Fibroblast of villous mesenchyme (primary cell): ENCODE measurements around the gene OPHN1. TPM values are rescaled to one million over a fixed set of nuclear protein-coding genes. Genes with fewer than 3 reads are reported as not detected.

Source experiments
- DNase-seq: peaks from one replicate; pipeline ENCODE4 v3.0.0-alpha.2; 2010; ENCODE audit warnings: low read depth
- H3K4me3 ChIP-seq: 2 replicates; pipeline ENCODE4 v1.5.1; 2011; ENCODE audit warnings: low read depth, mild to moderate bottlenecking, low read length
- total RNA-seq: library from RNA; depleted of rRNA; stranded (reverse); fragments of >200 nt; gene quantifications from 2 replicates; pipeline ENCODE4 v1.2.3, GENCODE V29; 2012
- TF ChIP-seq, protein P1 (sequence below): IDR thresholded peaks from 2 replicates; pipeline ENCODE4 v1.5.1; 2012; ENCODE audit warnings: low read depth, mild to moderate bottlenecking, low read length; ENCODE audit not compliant: insufficient read depth

OPHN1 gene, protein sequence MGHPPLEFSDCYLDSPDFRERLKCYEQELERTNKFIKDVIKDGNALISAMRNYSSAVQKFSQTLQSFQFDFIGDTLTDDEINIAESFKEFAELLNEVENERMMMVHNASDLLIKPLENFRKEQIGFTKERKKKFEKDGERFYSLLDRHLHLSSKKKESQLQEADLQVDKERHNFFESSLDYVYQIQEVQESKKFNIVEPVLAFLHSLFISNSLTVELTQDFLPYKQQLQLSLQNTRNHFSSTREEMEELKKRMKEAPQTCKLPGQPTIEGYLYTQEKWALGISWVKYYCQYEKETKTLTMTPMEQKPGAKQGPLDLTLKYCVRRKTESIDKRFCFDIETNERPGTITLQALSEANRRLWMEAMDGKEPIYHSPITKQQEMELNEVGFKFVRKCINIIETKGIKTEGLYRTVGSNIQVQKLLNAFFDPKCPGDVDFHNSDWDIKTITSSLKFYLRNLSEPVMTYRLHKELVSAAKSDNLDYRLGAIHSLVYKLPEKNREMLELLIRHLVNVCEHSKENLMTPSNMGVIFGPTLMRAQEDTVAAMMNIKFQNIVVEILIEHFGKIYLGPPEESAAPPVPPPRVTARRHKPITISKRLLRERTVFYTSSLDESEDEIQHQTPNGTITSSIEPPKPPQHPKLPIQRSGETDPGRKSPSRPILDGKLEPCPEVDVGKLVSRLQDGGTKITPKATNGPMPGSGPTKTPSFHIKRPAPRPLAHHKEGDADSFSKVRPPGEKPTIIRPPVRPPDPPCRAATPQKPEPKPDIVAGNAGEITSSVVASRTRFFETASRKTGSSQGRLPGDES
- 9.0 and 13.0 TPM in 2 replicates for total RNA-seq

GRCh38 chrX:68433155-68433980 is at the start of gene OPHN1:
OPHN1 (minus strand) TSS chrX:68433495; CDS start chrX:68433020, 475 bp downstream.
- TF ChIP-seq, protein P1, sequence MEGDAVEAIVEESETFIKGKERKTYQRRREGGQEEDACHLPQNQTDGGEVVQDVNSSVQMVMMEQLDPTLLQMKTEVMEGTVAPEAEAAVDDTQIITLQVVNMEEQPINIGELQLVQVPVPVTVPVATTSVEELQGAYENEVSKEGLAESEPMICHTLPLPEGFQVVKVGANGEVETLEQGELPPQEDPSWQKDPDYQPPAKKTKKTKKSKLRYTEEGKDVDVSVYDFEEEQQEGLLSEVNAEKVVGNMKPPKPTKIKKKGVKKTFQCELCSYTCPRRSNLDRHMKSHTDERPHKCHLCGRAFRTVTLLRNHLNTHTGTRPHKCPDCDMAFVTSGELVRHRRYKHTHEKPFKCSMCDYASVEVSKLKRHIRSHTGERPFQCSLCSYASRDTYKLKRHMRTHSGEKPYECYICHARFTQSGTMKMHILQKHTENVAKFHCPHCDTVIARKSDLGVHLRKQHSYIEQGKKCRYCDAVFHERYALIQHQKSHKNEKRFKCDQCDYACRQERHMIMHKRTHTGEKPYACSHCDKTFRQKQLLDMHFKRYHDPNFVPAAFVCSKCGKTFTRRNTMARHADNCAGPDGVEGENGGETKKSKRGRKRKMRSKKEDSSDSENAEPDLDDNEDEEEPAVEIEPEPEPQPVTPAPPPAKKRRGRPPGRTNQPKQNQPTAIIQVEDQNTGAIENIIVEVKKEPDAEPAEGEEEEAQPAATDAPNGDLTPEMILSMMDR, result no peak
- peak; percentile 78 for DNase-seq
- H3K4me3 ChIP-seq, result peak within 1 kb of the TSS; percentile 67

DNA sequence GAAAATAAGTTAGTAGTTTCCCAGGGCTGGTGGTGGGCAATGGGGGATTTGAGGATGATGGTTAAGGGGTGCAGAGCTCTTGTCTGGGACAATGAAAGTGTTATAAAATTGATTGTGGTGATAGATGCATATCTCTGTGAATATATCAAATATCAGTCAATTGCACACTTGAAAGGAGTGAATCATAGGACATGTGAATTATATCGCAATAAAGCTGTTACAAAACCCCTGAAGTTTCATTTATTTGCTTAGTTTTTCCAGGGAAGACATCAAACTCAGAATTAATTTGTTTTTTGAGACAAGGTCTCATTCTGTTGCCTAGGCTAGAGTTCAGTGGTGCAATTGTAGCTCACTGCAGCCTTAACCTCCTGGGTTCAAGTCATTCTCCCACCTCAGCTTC is 47.7 kb upstream of the OPHN1 start:
- no peak overlapping the region for H3K4me3 ChIP-seq
- no peak for DNase-seq
- TF ChIP-seq, protein P1, result no peak

DNA sequence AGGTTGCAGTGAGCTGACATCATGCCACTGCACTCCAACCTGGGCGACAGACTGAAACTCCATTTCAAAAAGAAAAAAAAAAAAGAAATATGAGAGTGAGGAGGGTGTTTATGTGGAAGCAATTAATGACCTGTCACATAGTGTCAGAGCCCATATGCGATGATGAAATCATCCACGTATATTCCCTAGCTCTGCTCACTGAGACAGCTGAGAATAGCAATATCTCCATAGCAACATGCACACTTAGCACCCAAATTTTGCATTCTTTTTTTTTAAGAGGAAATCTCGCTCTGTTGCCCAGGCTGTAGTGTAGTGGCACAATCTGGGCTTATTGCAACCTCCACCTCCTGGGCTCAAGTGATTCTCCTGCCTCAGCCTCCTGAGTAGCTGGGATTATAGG is 31.5 kb upstream of the OPHN1 start:
- H3K4me3 ChIP-seq, result no peak overlapping the region
- TF ChIP-seq, protein P1, result no peak
- no peak for DNase-seq

DNA sequence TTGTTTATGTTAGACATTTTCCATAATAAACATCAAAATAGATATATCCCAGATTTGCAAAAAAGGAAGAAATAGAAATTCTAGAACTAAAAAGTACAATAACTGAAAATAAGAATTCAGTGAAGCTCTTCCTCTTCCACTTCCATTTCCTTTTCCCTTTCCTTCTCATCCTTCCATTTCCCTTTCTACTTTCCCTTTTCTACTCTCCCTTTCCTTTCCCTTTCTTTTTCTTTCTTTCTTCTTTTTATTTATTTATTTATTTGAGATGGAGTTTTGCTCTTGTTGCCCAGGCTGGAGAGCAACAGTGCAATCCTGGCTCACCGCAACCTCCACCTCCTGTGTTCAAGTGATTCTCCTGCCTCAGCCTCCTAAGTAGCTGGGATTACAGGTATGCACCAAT is 30.6 kb upstream of the OPHN1 start:
- H3K4me3 ChIP-seq, result no peak overlapping the region
- DNase-seq, result no peak
- TF ChIP-seq, protein P1, result no peak

- peak; percentile 36 for DNase-seq
- TF ChIP-seq, protein P1, result peak; percentile 51
- H3K4me3 ChIP-seq, result no peak overlapping the region
These were observed 29.4 kb upstream of the OPHN1 start for GRCh38 chrX:68462653-68463052.

- DNase-seq, result peak; percentile 17
- no peak overlapping the region for H3K4me3 ChIP-seq
- TF ChIP-seq, protein P1, result no peak
These were observed 28.9 kb upstream of the OPHN1 start for GRCh38 chrX:68462197-68462596.
